ENCODE measurements around the gene FAU. TPM values are rescaled to one million over a fixed set of nuclear protein-coding genes. Genes with fewer than 3 reads are reported as not detected.
A peak's percentile ranks its signal among the peaks of the same experiment; 100 is the strongest.

Gene FAU
- total RNA-seq, 1 donor from 2014 or later = 734 TPM

- peaks cover 21% of the 10 kb centered on the region for H3K27me3 Mint-ChIP-seq (ENCODE audit: unreplicated experiment)
- H3K27ac Mint-ChIP-seq (ENCODE audit: unreplicated experiment) = no peak overlapping the region
- no peaks in the 10 kb centered on the region for H3K9me3 Mint-ChIP-seq (ENCODE audit: unreplicated experiment)
Measured at GRCh38 chr11:65148657-65149056, 26.7 kb upstream of the FAU start.

DNA sequence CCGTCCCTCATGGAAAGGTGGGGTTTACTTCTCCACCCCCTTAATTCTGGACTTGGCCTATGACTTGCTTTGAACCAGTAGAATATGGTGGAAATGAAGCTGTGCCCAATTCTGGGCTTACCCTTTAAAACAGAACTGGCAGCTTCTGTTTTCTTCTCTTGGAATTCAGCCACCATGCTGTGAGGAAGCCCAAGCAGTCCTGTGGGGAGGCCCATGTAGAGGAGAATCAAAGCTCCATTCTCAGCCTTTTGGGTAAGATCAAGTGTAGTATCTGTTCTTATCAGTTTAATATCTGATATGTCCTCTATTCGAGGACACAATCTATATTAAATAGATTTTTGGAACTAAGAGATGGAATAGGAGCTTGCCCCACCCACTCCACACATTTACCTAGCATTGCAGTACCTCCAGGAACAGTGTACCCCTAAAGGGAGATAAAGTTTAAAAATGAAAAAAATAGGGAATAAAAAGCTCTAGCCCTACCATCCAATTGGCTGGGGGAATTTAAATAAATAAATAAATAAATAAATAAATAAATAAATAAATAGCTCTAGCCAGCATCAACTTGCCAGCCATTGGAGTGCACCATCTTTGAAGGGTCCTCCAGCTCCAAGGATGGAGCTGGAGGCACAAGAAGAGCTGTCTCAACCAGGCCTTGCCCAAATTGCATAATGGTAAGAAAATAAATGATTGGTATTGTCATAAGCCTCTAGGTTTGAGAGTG is 25.6 kb upstream of the FAU start:
- no peak for DNase-seq (ENCODE audit: extremely low spot score, unreplicated experiment)
- TF ChIP-seq CTCF (IDR thresholded peaks at IDR 0.05) = no peak
- Mint-ChIP-seq H3K4me1 (ENCODE audit: unreplicated experiment) (peaks cover 16% of the 10 kb centered on the region), H3K27ac (ENCODE audit: unreplicated experiment) (no peak overlapping the region), H3K27me3 (ENCODE audit: unreplicated experiment) (peaks cover 25% of the 10 kb centered on the region), H3K36me3 (ENCODE audit: unreplicated experiment) (no peaks in the 10 kb centered on the region), H3K4me3 (ENCODE audit: unreplicated experiment) (no peak overlapping the region), H3K9me3 (ENCODE audit: unreplicated experiment) (no peaks in the 10 kb centered on the region)

More at GRCh38 chr11:65148657-65149056, 26.7 kb upstream of the FAU start:
- Mint-ChIP-seq H3K4me1 (ENCODE audit: unreplicated experiment) (peaks cover 16% of the 10 kb centered on the region), H3K36me3 (ENCODE audit: unreplicated experiment) (no peaks in the 10 kb centered on the region), H3K4me3 (ENCODE audit: unreplicated experiment) (no peak overlapping the region)
- DNase-seq (ENCODE audit: extremely low spot score, unreplicated experiment) = no peak
- TF ChIP-seq CTCF (IDR thresholded peaks at IDR 0.05) = no peak

- H3K4me3 Mint-ChIP-seq (ENCODE audit: unreplicated experiment) = no peak overlapping the region
- peaks cover 54% of the 10 kb centered on the region for H3K27me3 Mint-ChIP-seq (ENCODE audit: unreplicated experiment)
- no peak overlapping the region for H3K27ac Mint-ChIP-seq (ENCODE audit: unreplicated experiment)
- no peaks in the 10 kb centered on the region for H3K9me3 Mint-ChIP-seq (ENCODE audit: unreplicated experiment)
- H3K4me1 Mint-ChIP-seq (ENCODE audit: unreplicated experiment) = no peaks in the 10 kb centered on the region
- no peaks in the 10 kb centered on the region for H3K36me3 Mint-ChIP-seq (ENCODE audit: unreplicated experiment)
- no peak for TF ChIP-seq CTCF (IDR thresholded peaks at IDR 0.05)
- no peak for DNase-seq (ENCODE audit: extremely low spot score, unreplicated experiment)
Measured at GRCh38 chr11:65141896-65142494, 20.1 kb upstream of the FAU start.

GRCh38 chr11:65136515-65137096 is 14.7 kb upstream of the FAU start:
- Mint-ChIP-seq H3K4me3 (ENCODE audit: unreplicated experiment) (peak overlapping the region; percentile 40), H3K27me3 (ENCODE audit: unreplicated experiment) (peaks cover 20% of the 10 kb centered on the region), H3K27ac (ENCODE audit: unreplicated experiment) (no peak overlapping the region), H3K4me1 (ENCODE audit: unreplicated experiment) (peaks cover 24% of the 10 kb centered on the region), H3K36me3 (ENCODE audit: unreplicated experiment) (no peaks in the 10 kb centered on the region), H3K9me3 (ENCODE audit: unreplicated experiment) (no peaks in the 10 kb centered on the region)
- no peak for DNase-seq (ENCODE audit: extremely low spot score, unreplicated experiment)
- no peak for TF ChIP-seq CTCF (IDR thresholded peaks at IDR 0.05)

- H3K36me3 Mint-ChIP-seq (ENCODE audit: unreplicated experiment) = peaks cover 5% of the 10 kb centered on the region
- no peak for TF ChIP-seq CTCF (IDR thresholded peaks at IDR 0.05)
- peak overlapping the region; percentile 100 for H3K27ac Mint-ChIP-seq (ENCODE audit: unreplicated experiment)
- DNase-seq (ENCODE audit: extremely low spot score, unreplicated experiment) = no peak
- peaks cover 24% of the 10 kb centered on the region for H3K4me1 Mint-ChIP-seq (ENCODE audit: unreplicated experiment)
- no peaks in the 10 kb centered on the region for H3K9me3 Mint-ChIP-seq (ENCODE audit: unreplicated experiment)
- H3K4me3 Mint-ChIP-seq (ENCODE audit: unreplicated experiment) = peak overlapping the region; percentile 97
- peaks cover 12% of the 10 kb centered on the region for H3K27me3 Mint-ChIP-seq (ENCODE audit: unreplicated experiment)
Measured at GRCh38 chr11:65135633-65136145, 13.8 kb upstream of the FAU start.

Data from osteocyte (in vitro differentiated cells).